T-helper 1 cell treated with Interleukin-12 subunit alpha and Interleukin-12 subunit beta and Interleukin-4 antibody, amounts not matched to agents 30 ng/mL and 1 ng/mL, for 36 hours (primary cell): ENCODE data around the gene IFT81. TPM values are rescaled to one million over a fixed set of nuclear protein-coding genes. Genes with fewer than 3 reads are reported as not detected.
"Not testable (repeated sequence)": the region's sequence is repeated elsewhere in the genome, so short reads cannot be mapped to it uniquely, and the experiment has no call there.

Experiments used
- intact Hi-C: fragments of 100-400 bp; cut with micrococcal nuclease; formaldehyde crosslinking; loops from one replicate; pipeline ENCODE4 v1.15.1; 2024
- total RNA-seq: library from RNA; stranded (reverse); gene quantifications from 2 replicates; pipeline ENCODE4 v1.2.3, GENCODE V29; 2022

IFT81 gene, protein sequence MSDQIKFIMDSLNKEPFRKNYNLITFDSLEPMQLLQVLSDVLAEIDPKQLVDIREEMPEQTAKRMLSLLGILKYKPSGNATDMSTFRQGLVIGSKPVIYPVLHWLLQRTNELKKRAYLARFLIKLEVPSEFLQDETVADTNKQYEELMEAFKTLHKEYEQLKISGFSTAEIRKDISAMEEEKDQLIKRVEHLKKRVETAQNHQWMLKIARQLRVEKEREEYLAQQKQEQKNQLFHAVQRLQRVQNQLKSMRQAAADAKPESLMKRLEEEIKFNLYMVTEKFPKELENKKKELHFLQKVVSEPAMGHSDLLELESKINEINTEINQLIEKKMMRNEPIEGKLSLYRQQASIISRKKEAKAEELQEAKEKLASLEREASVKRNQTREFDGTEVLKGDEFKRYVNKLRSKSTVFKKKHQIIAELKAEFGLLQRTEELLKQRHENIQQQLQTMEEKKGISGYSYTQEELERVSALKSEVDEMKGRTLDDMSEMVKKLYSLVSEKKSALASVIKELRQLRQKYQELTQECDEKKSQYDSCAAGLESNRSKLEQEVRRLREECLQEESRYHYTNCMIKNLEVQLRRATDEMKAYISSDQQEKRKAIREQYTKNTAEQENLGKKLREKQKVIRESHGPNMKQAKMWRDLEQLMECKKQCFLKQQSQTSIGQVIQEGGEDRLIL
- 1.2 and 1.3 TPM in 2 replicates for total RNA-seq

DNA sequence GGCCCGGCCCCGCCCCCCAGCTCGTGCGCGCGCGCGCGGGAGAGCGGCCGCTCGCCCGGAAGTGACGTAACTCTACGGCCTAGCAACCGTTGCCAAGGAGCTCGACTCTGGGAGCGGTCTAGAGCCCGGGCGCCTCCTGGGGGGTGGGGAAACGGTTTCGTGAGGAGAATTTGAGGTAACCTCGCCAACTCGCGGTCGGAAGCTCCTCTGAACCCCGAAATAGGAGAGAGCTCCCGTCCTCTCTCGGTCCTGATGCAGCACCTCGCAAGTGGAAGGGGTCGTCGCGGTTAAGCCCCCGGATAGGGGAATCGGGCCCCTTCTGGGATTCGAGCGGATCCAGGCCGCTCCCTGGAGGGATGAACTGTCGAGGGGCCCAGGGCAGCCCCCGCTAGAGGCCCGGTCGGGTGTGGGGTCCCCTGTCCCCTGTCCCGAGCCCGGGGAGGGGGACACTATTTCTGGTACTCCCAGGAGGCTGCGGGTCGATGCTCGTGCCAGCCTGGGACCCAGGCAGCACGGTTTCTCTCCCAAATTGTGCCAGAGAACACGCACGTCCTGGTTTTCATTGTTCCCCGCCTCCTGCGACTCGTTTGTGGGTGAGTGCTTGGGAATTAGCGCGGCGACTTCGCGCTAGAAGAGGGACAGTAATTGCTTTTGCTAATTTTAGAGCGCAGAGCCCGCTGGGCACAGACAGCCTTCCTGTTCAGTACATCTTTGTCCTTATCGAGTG, at the start of gene IFT81:
Gene IFT81 (plus strand): TSS at position 89 of the 727 bp plus-strand sequence. CDS start 3,024 bp downstream, outside the sequence.
- intact Hi-C loops = loop anchor here (1.0 to 10.0 kb wide), 12 partner anchors 24 to 970 kb away; partner anchors contain the start of genes ANAPC7, ATP2A2, C12orf76 and GIT2

DNA sequence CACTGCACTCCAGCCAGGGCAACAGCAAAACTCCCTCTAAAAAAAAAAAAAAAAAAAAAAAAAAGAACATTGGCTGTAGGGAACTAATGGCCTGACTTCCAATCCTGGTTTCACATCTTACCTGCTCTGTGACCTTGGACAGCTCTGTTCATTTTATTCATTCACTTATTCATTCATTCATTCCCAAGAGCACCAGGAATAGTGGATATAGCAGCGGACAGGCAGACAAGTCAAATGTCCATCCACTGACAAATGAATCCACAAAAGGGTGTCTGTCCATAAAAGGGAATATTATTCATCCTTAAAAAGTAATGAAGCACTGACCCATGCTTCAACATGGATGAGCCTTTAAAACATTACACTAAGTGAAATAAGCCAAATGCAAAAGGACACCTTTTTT, 48.3 kb upstream of the IFT81 start:
- intact Hi-C loops = loop anchor here (5.0 to 10.0 kb wide), 3 partner anchors 191 to 621 kb away; partner anchors contain the start of genes GLTP and PPTC7

- intact Hi-C loops = loop anchor here (5.0 to 10.0 kb wide), 3 partner anchors 193 to 620 kb away; partner anchors contain the start of genes GLTP and PPTC7
Observed at GRCh38 chr12:110077800-110078199, 46.4 kb upstream of the IFT81 start.

GRCh38 chr12:110079477-110080400, 44.4 kb upstream of the IFT81 start:
- intact Hi-C loops = loop anchor here (1.0 to 10.0 kb wide), 12 partner anchors 21 to 618 kb away; partner anchors contain the start of genes ATP2A2, C12orf76, FAM222A and GIT2

DNA sequence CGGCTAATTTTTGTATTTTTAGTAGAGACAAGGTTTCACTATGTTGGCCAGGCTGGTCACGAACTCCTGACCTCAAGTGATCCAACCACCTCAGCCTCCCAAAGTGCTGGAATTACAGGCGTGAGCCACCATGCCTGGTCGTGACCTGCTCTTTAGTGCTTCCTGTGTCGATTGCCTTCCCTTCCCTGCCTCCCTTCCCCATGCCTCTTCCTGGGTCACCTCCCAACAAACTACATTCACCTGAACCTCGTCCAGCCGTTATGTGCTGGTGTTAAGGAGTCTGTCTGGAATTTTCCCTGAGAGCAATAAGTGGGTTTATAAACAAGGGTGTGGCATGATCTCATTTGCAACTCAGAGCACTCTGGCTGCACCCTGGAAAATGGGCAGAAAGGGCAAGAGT, 43.7 kb upstream of the IFT81 start:
- intact Hi-C loops = no loop called here

GRCh38 chr12:110084314-110085015, 39.7 kb upstream of the IFT81 start:
- intact Hi-C loops = no loop called here

DNA sequence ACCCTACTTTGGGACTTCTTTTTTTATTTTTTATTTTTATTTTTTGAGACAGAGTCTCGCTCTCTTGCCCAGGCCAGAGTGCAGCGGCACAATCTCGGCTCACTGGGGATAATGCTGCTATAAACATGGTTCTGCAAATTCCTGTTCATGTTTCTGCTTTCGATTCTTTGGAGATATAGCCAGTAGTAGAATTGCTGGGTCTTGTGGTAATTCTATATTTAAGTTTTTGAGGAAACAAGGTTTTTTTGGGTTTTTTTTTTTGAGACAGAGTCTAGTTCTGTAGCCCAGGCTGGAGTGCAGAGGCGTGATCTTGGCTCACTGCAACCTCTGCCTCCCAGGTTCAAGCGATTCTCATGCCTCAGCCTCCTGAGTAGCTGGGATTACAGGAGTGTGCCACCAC, 35.9 kb upstream of the IFT81 start:
- intact Hi-C loops = not testable (repeated sequence)

GRCh38 chr12:110088936-110089335, 35.2 kb upstream of the IFT81 start:
- intact Hi-C loops = no loop called here

GRCh38 chr12:110090266-110091135, 33.7 kb upstream of the IFT81 start:
- intact Hi-C loops = no loop called here

- intact Hi-C loops = no loop called here
Observed at GRCh38 chr12:110091136-110091711, 32.9 kb upstream of the IFT81 start.

GRCh38 chr12:110093631-110094311, 30.4 kb upstream of the IFT81 start:
- intact Hi-C loops = no loop called here

DNA sequence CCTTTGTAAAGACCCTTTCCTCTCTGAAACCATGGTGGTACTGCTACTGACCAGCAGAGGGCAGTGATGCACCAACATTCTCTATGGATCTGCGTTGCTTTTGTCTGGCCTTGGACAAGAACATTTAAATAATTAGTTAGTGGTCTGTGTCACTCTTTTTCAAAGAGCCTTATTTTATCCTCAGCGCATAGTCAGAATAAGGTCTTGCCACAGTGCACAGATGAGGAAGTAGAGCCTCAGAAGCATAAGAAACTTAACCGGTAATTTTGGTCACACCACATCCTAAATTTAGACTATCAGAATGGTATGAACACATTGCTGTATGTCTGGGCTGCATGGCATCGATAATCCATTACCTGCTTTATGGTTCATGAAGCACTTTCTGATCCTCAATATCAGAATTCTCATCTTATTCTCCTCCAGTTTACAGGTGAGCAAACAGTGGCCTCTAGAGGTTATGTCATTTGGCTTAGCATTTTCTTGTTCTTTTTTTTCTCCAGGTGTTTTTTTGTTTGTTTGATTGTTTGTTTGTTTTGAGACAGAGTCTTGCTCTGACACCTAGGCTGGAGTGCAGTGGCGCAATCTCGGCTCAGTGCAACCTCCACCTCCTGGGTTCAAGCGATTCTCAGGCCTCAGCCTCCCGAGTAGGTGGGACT, 23.7 kb upstream of the IFT81 start:
- intact Hi-C loops = loop anchor here (1.0 to 10.0 kb wide), 13 partner anchors 21 to 788 kb away; partner anchors contain the start of genes ATP2A2, C12orf76 and IFT81

DNA sequence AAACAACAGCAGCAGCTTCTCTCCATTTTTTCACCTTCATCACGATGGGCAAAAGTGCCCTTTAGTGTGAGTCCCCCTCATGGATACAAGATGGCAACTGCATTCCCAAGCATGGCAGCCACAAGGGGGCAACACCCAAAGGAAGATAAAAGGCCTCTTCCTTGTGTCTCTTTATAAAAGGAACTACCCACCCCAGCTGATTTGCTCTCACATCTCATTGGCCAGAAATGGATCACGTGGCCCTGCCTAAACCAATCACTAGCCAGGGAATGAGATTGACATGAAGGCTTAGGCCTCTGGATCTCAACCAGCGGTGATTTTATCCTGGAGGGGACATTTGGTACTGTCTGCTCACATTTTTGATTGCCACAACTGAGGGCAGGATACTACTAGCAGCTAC, 21.9 kb upstream of the IFT81 start:
- intact Hi-C loops = loop anchor here (10.0 kb wide), 2 partner anchors 167 to 253 kb away; no protein-coding TSS in a partner anchor

GRCh38 chr12:110104188-110105094, 19.7 kb upstream of the IFT81 start:
- intact Hi-C loops = loop anchor here (10.0 kb wide), 2 partner anchors 170 to 250 kb away; no protein-coding TSS in a partner anchor

GRCh38 chr12:110105159-110105558, 19.0 kb upstream of the IFT81 start:
- intact Hi-C loops = loop anchor here (10.0 kb wide), 2 partner anchors 170 to 250 kb away; no protein-coding TSS in a partner anchor

DNA sequence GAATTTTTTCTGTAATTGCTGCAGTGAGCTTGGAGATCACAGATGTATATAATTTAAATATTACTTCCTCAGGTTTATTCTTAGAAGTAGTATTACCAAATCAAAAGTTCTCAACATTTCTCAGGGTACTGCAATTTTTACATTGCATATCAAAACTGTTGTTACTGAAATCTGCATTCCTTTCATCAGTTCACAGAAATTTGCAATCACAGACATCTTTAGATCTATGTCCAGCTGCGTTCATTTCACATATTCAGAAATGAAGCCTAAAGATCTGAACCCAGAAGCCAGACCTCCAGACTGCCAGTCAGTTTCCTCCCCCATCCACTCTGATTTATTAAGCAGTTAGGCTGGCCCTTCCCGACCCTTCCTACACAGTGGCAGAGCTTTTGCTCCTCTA, 18.2 kb upstream of the IFT81 start:
- intact Hi-C loops = loop anchor here (10.0 kb wide), 2 partner anchors 171 to 249 kb away; no protein-coding TSS in a partner anchor
